Motor neuron (in vitro differentiated cells): ENCODE data around the gene RAB18. TPM values are rescaled to one million over a fixed set of nuclear protein-coding genes. Genes with fewer than 3 reads are reported as not detected.
"Not testable (repeated sequence)": the region's sequence is repeated elsewhere in the genome, so short reads cannot be mapped to it uniquely, and the experiment has no call there.

Experiments used
- ATAC-seq, 8 experiments: fragments of 200-7000 bp; cut with Tn5 transposase; replicated peaks in 6 of 8; 2 replicates each; pipeline ENCODE4 v1.8.0; 2021; ENCODE audit warnings: mild to moderate bottlenecking in 8 of 8, moderate library complexity in 8 of 8
- H3K27ac ChIP-seq, 2 donors: fragments of 250-450 bp; sonication (Bioruptor Pico); 2 replicates each; pipeline ENCODE4 v1.9.0; 2021; ENCODE audit warnings: antibody characterized with exemption in 2 of 2, mild to moderate bottlenecking in 2 of 2, moderate library complexity in 1 of 2
- H3K4me1 ChIP-seq, 2 donors: fragments of 250-450 bp; sonication (Bioruptor Pico); replicated peaks in 1 of 2; 2 replicates each; pipeline ENCODE4 v1.6.1; 2021; ENCODE audit warnings: antibody characterized with exemption in 2 of 2, mild to moderate bottlenecking in 2 of 2, moderate library complexity in 1 of 2
- H3K4me3 ChIP-seq, 5 donors: fragments of 250-450 bp; sonication (Bioruptor Pico); 2 replicates each; pipeline ENCODE4 v1.9.0; 2021; ENCODE audit warnings: antibody characterized with exemption in 5 of 5, mild to moderate bottlenecking in 5 of 5, moderate library complexity in 4 of 5
- WGBS, 10 experiments: fragments of 450-650 bp; shearing (Covaris generic); methylation state at CpG; one replicate each; pipeline ENCODE4 v1.0.0; 2022; 5-methylcytosine and 5-hydroxymethylcytosine counted together
- in situ Hi-C, 9 experiments: fragments of 400-800 bp; cut with MboI; loops; one replicate each; pipeline ENCODE4 v1.15.0; 2021; ENCODE audit warnings: low sequenced_read_pairs in 9 of 9, low pct_unique_long_range_greater_than_20kb in 2 of 9; ENCODE audit not compliant: unreplicated experiment in 9 of 9
- total RNA-seq, 8 experiments: library from RNA; unstranded; fragments of 300-600 nt; gene quantifications; 2 replicates each; pipeline versions ENCODE4 v1.2.3 to v1.2.4, GENCODE V29; 2022

RAB18 gene
- total RNA-seq, 8 experiments from 2014 or later: 45.5 to 120 (median 68.9) TPM

GRCh38 chr10:27482984-27483956, 20.8 kb upstream of the RAB18 start:
- H3K4me3 ChIP-seq: no peak overlapping the region
- H3K27ac ChIP-seq: no peak overlapping the region
- H3K4me1 ChIP-seq: no peaks in the 10 kb centered on the region
- in situ Hi-C loops: no loop called here
- peak in 4 of 8 experiments; percentile 49 to 95 (median 80) for ATAC-seq
- WGBS, 10 experiments: 22 to 100% (median 68%) methylated on average over 1 to 10 of the region's 10 CpGs

- in situ Hi-C loops: no loop called here
- no peak overlapping the region for H3K4me3 ChIP-seq
- H3K27ac ChIP-seq: no peak overlapping the region
- no peaks in the 10 kb centered on the region for H3K4me1 ChIP-seq
- no peak for ATAC-seq
- WGBS, 10 experiments: 20 to 80% (median 46%) methylated on average over 1 to 2 of the region's 2 CpGs; no CpG with 5 or more reads in 2 of the 10 experiments
These were observed 18.7 kb upstream of the RAB18 start for GRCh38 chr10:27485368-27485767.

- WGBS, 10 experiments: 0 to 92% (median 46%) methylated on average over 1 to 2 of the region's 2 CpGs
- no peak for ATAC-seq
- Histone ChIP-seq H3K4me1 (no peaks in the 10 kb centered on the region), H3K4me3 (no peak overlapping the region), H3K27ac (no peak overlapping the region)
- in situ Hi-C loops: no loop called here
These were observed 18.1 kb upstream of the RAB18 start for GRCh38 chr10:27485986-27486385.

- Histone ChIP-seq H3K4me1 (no peaks in the 10 kb centered on the region), H3K27ac (no peak overlapping the region), H3K4me3 (no peak overlapping the region)
- WGBS, 10 experiments: 20 to 100% (median 87%) methylated on average over 1 of the region's 1 CpG; no CpG with 5 or more reads in 6 of the 10 experiments
- ATAC-seq: no peak
- in situ Hi-C loops: no loop called here
These were observed 13.3 kb upstream of the RAB18 start for GRCh38 chr10:27490807-27491206.

GRCh38 chr10:27494116-27494805, 9.8 kb upstream of the RAB18 start:
- ATAC-seq: no peak
- Histone ChIP-seq H3K27ac (no peak overlapping the region), H3K4me3 (no peak overlapping the region), H3K4me1 (no peaks in the 10 kb centered on the region)
- in situ Hi-C loops: no loop called here
- WGBS, 10 experiments: 17 to 100% (median 50%) methylated on average over 1 of the region's 1 CpG; no CpG with 5 or more reads in 5 of the 10 experiments

- no peaks in the 10 kb centered on the region for H3K4me1 ChIP-seq
- in situ Hi-C loops: no loop called here
- WGBS, 10 experiments: 14 to 100% (median 67%) methylated on average over 1 to 3 of the region's 4 CpGs; no CpG with 5 or more reads in 3 of the 10 experiments
- H3K27ac ChIP-seq: no peak overlapping the region
- no peak for ATAC-seq
- no peak overlapping the region for H3K4me3 ChIP-seq
These were observed 8.0 kb upstream of the RAB18 start for GRCh38 chr10:27496137-27496536.

GRCh38 chr10:27500096-27500495, 4.0 kb upstream of the RAB18 start:
- Histone ChIP-seq H3K4me1 (peaks cover 0 to 3% of the 10 kb centered on the region in 2 donors), H3K27ac (no peak overlapping the region), H3K4me3 (no peak overlapping the region)
- ATAC-seq: no peak
- in situ Hi-C loops: no loop called here

- 0 to 85% (median 72%) methylated on average over 1 to 5 of the region's 5 CpGs; no CpG with 5 or more reads in 5 of the 10 experiments for WGBS, 10 experiments
- in situ Hi-C loops: no loop called here
- H3K4me1 ChIP-seq: peaks cover 5 to 8% of the 10 kb centered on the region in 2 donors
- no peak overlapping the region for H3K4me3 ChIP-seq
- ATAC-seq: no peak
- H3K27ac ChIP-seq: no peak overlapping the region
These were observed 3.2 kb upstream of the RAB18 start for GRCh38 chr10:27500886-27501285.

- in situ Hi-C loops: no loop called here
- Histone ChIP-seq H3K27ac (peak overlapping the region; percentile 52 to 92), H3K4me3 (peak overlapping the region; percentile 11 to 91 (median 88)), H3K4me1 (peaks cover 8 to 15% of the 10 kb centered on the region in 2 donors)
- WGBS, 10 experiments: 0 to 100% (median 61%) methylated on average over 1 to 3 of the region's 4 CpGs; no CpG with 5 or more reads in 3 of the 10 experiments
- ATAC-seq: no peak
These were observed 552 bp upstream of the RAB18 start for GRCh38 chr10:27503498-27504006.

- in situ Hi-C loops: no loop called here
- ATAC-seq: no peak
- peaks cover 8 to 15% of the 10 kb centered on the region in 2 donors for H3K4me1 ChIP-seq
- peak overlapping the region; percentile 81 to 92 for H3K27ac ChIP-seq
- peak overlapping the region; percentile 55 to 91 (median 88) for H3K4me3 ChIP-seq
- 0 to 12% (median 0%) methylated on average over 2 to 10 of the region's 13 CpGs; no CpG with 5 or more reads in 1 of the 10 experiments for WGBS, 10 experiments
These were observed 830 bp downstream of the RAB18 start for GRCh38 chr10:27504808-27505460.

- in situ Hi-C loops, H3K27ac ChIP-seq, ATAC-seq: not testable (repeated sequence)
- WGBS, 10 experiments: 80 to 95% (median 93%) methylated on average over 3 to 10 of the region's 15 CpGs; no CpG with 5 or more reads in 2 of the 10 experiments
- Histone ChIP-seq H3K4me3 (peak overlapping the region; percentile 55 to 91 (median 88)), H3K4me1 (peaks cover 8 to 15% of the 10 kb centered on the region in 2 donors)
These were observed 1.4 kb downstream of the RAB18 start for GRCh38 chr10:27505537-27505936.

GRCh38 chr10:27506280-27506679, 2.2 kb downstream of the RAB18 start:
- in situ Hi-C loops: no loop called here
- no peak for ATAC-seq
- peak overlapping the region in 2 of 5 donors; percentile 90 to 91 for H3K4me3 ChIP-seq
- no peak overlapping the region for H3K27ac ChIP-seq
- H3K4me1 ChIP-seq: peaks cover 8 to 15% of the 10 kb centered on the region in 2 donors
- 50 to 100% (median 80%) methylated on average over 1 to 4 of the region's 4 CpGs for WGBS, 10 experiments
